ENCODE data around the gene PRKAR2A. TPM values are rescaled to one million over a fixed set of nuclear protein-coding genes. Genes with fewer than 3 reads are reported as not detected.

The PRKAR2A gene
- total RNA-seq, 2 donors from 2014 or later, result 38.9 to 41.2 TPM

DNA sequence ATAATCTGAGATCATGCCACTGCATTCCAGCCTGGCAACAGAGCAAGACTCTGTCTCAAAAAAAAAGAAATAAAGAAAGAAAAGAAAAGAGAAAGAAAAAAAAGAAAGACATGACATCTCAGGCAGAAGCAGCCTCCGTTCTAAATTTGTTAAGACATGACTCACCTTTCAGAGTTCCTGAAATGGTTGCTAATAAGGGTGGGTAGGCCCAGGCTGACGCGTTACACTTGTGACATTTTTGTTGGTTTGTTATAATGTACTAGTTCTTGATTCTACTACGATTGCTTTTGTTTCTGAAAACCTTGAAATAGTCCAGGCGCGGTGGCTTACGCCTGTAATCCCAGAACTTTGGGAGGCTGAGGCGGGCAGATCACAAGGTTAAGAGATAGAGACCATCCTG lies 30.0 kb upstream of the PRKAR2A start:
- WGBS, 2 experiments (ENCODE audit: insufficient coverage in 1 of 2, insufficient read length in 1 of 2), result 94 to 95% methylated on average over 5 to 8 of the region's 8 CpGs
- Mint-ChIP-seq H3K9me3 (no peaks in the 10 kb centered on the region), H3K27ac (no peak overlapping the region), H3K27me3 (ENCODE audit: insufficient read depth) (no peaks in the 10 kb centered on the region), H3K36me3 (ENCODE audit: low read depth) (peaks cover 4% of the 10 kb centered on the region), H3K4me3 (no peak overlapping the region), H3K4me1 (peaks cover 1% of the 10 kb centered on the region)
- Histone ChIP-seq H3K4me3 (ENCODE audit: low read length) (no peak overlapping the region), H3K36me3 (ENCODE audit: control insufficient read depth, insufficient read depth, low read length) (no peaks in the 10 kb centered on the region), H3K9me3 (ENCODE audit: control insufficient read depth, low read length) (no peaks in the 10 kb centered on the region), H3K27ac (ENCODE audit: low read depth, low read length) (no peak overlapping the region), H3K27me3 (ENCODE audit: control insufficient read depth, insufficient read depth, low read length, poor library complexity, severe bottlenecking) (no peaks in the 10 kb centered on the region), H3K9ac (ENCODE audit: extremely low read depth, low read length, poor library complexity, severe bottlenecking) (no peak overlapping the region), H3K4me1 (ENCODE audit: control insufficient read depth, insufficient read depth, low read length) (no peaks in the 10 kb centered on the region)
- no peak for DNase-seq
- TF ChIP-seq CTCF (conservative IDR thresholded peaks at IDR 0.05), result no peak

GRCh38 chr3:48863122-48863521 lies 15.4 kb upstream of the PRKAR2A start:
- no peaks in the 10 kb centered on the region for H3K9me3 ChIP-seq (ENCODE audit: control insufficient read depth, low read length)
- Mint-ChIP-seq H3K27me3 (ENCODE audit: insufficient read depth) (no peaks in the 10 kb centered on the region), H3K27ac (no peak overlapping the region), H3K9me3 (no peaks in the 10 kb centered on the region), H3K4me1 (no peaks in the 10 kb centered on the region), H3K36me3 (ENCODE audit: low read depth) (no peaks in the 10 kb centered on the region), H3K4me3 (no peak overlapping the region)
- H3K4me1 ChIP-seq (ENCODE audit: control insufficient read depth, insufficient read depth, low read length), result no peaks in the 10 kb centered on the region
- TF ChIP-seq CTCF (conservative IDR thresholded peaks at IDR 0.05), result no peak
- no peak for DNase-seq
- no peak overlapping the region for H3K4me3 ChIP-seq (ENCODE audit: low read length)
- no peak overlapping the region for H3K27ac ChIP-seq (ENCODE audit: low read depth, low read length)
- no peaks in the 10 kb centered on the region for H3K27me3 ChIP-seq (ENCODE audit: control insufficient read depth, insufficient read depth, low read length, poor library complexity, severe bottlenecking)
- WGBS, 2 experiments (ENCODE audit: insufficient coverage in 1 of 2, insufficient read length in 1 of 2), result 91 to 100% methylated on average over 3 of the region's 3 CpGs
- H3K36me3 ChIP-seq (ENCODE audit: control insufficient read depth, insufficient read depth, low read length), result no peaks in the 10 kb centered on the region
- H3K9ac ChIP-seq (ENCODE audit: extremely low read depth, low read length, poor library complexity, severe bottlenecking), result no peak overlapping the region

GRCh38 chr3:48859206-48859605 lies 11.5 kb upstream of the PRKAR2A start:
- 92 to 94% methylated on average over 2 of the region's 2 CpGs for WGBS, 2 experiments (ENCODE audit: insufficient coverage in 1 of 2, insufficient read length in 1 of 2)

More at GRCh38 chr3:48859206-48859605, 11.5 kb upstream of the PRKAR2A start:
- Mint-ChIP-seq H3K4me1 (no peaks in the 10 kb centered on the region), H3K27me3 (ENCODE audit: insufficient read depth) (no peaks in the 10 kb centered on the region), H3K9me3 (no peaks in the 10 kb centered on the region), H3K4me3 (no peak overlapping the region), H3K27ac (no peak overlapping the region), H3K36me3 (ENCODE audit: low read depth) (peaks cover 1% of the 10 kb centered on the region)
- Histone ChIP-seq H3K36me3 (ENCODE audit: control insufficient read depth, insufficient read depth, low read length) (no peaks in the 10 kb centered on the region), H3K27me3 (ENCODE audit: control insufficient read depth, insufficient read depth, low read length, poor library complexity, severe bottlenecking) (no peaks in the 10 kb centered on the region), H3K27ac (ENCODE audit: low read depth, low read length) (no peak overlapping the region), H3K4me3 (ENCODE audit: low read length) (no peak overlapping the region), H3K4me1 (ENCODE audit: control insufficient read depth, insufficient read depth, low read length) (no peaks in the 10 kb centered on the region), H3K9ac (ENCODE audit: extremely low read depth, low read length, poor library complexity, severe bottlenecking) (no peak overlapping the region), H3K9me3 (ENCODE audit: control insufficient read depth, low read length) (no peaks in the 10 kb centered on the region)
- no peak for TF ChIP-seq CTCF (conservative IDR thresholded peaks at IDR 0.05)
- DNase-seq, result no peak
